Right cardiac atrium (tissue), 5 donors: ENCODE measurements around the gene DBP. TPM values are rescaled to one million over a fixed set of nuclear protein-coding genes. Genes with fewer than 3 reads are reported as not detected.
A peak's percentile ranks its signal among the peaks of the same experiment; 100 is the strongest.

Experiments used
- ATAC-seq, 2 donors: fragments of 200-7000 bp; cut with Tn5 transposase; one replicate each; pipeline versions ENCODE4 v1.8.0 to v1.9.1; 2020; ENCODE audit warnings: moderate library complexity in 2 of 2, mild to moderate bottlenecking in 1 of 2
- DNase-seq, 3 donors: peaks; one replicate each; pipeline ENCODE4 v3.0.0-alpha.2; 2020
- H3K27ac ChIP-seq: one replicate; pipeline ENCODE4 v1.5.1; 2013; ENCODE audit warnings: mild to moderate bottlenecking, low read length, control low read depth, moderate library complexity
- H3K27me3 ChIP-seq: one replicate; pipeline ENCODE4 v1.6.1; 2013; ENCODE audit not compliant: control insufficient read depth, insufficient read depth
- H3K4me1 ChIP-seq: one replicate; pipeline ENCODE4 v1.6.1; 2013; ENCODE audit warnings: low read length; ENCODE audit not compliant: control insufficient read depth, insufficient read depth
- H3K4me3 ChIP-seq: one replicate; pipeline ENCODE4 v1.5.1; 2013; ENCODE audit warnings: low read length, control low read depth
- H3K9me3 ChIP-seq: one replicate; pipeline ENCODE4 v1.6.1; 2013; ENCODE audit warnings: low read length; ENCODE audit not compliant: control insufficient read depth
- WGBS: extraction: QIAGEN DNeasy Blood & Tissue Kit; methylation state at CpG from one replicate; pipeline ENCODE4 v1.1.7; 2013; 5-methylcytosine and 5-hydroxymethylcytosine counted together
- intact Hi-C, 4 donors: fragments of 100-400 bp; cut with DNase I; formaldehyde crosslinking; loops; one replicate each; pipeline versions ENCODE4 v1.11.0 to v1.14.0; 2022 to 2023
- polyA plus RNA-seq: library from polyadenylated mRNA; stranded (reverse); fragments of 200-250 nt; gene quantifications from one replicate; pipeline ENCODE4 v1.2.3, GENCODE V29; 2013
- total RNA-seq, 4 donors: library from RNA; stranded (reverse); fragmentation: NEBNext Ultra II Directional; extraction: Animal tissue kit (Norgen Biotek cat#: 25700); gene quantifications; one replicate each; pipeline ENCODE4 v1.2.1, GENCODE V29; 2021
- donor health status: healthy with polysubstance abuse.
- donor health status: DM: no; HTN: yes; CAD: no.
- donor health status: DM: no; HTN: no; CAD: no.
- donor health status: DM: no; HTN: yes; CAD: no; lungs with severe emphysema.
- donor health status: DM: yes; HTN: yes; CAD: no.

Gene DBP
- total and polyA plus RNA-seq, 5 donors: 2.8 to 16.9 (median 13.0) TPM

GRCh38 chr19:48606463-48607358 lies 30.5 kb downstream of the DBP start, which contains the start of gene SPACA4:
Gene SPACA4, plus strand, starts transcription at chr19:48606742. Its CDS starts 237 bp downstream, at chr19:48606979.
- Histone ChIP-seq H3K4me1 (no peaks in the 10 kb centered on the region), H3K27ac (no peak within 1 kb of the TSS), H3K27me3 (no peaks in the 10 kb centered on the region), H3K4me3 (no peak within 1 kb of the TSS), H3K9me3 (no peaks in the 10 kb centered on the region)
- 86% methylated on average over 39 of the region's 39 CpGs for whole genome bisulfite sequencing
- intact Hi-C loops: no loop called here
- DNase-seq (no peak), ATAC-seq (peak in 1 of 2 donors; percentile 6)

DNA sequence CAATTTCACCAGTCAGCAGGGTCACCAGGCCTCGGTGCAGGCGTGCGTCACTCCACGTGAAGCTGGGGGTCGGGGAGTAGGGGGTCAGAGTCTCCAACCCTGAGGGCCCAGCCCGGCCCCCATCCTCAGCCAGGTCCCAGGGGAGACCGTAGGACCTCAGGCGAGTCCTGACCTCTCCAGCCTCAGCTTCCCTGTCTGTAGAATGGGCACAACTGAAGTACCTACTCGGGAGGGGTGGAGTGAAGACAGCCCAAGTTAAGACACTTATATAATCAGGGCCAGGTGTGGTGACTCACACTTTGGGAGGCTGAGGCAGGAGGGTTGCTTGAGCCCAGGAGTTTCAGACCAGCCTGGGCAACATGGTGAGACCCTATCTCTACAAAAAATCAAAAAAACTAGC lies 33.3 kb downstream of the DBP start:
- Histone ChIP-seq H3K9me3 (no peaks in the 10 kb centered on the region), H3K27ac (no peak overlapping the region), H3K4me3 (no peak overlapping the region), H3K27me3 (no peaks in the 10 kb centered on the region), H3K4me1 (no peaks in the 10 kb centered on the region)
- intact Hi-C loops: no loop called here
- ATAC-seq (no peak), DNase-seq (no peak)
- 89% methylated on average over 9 of the region's 9 CpGs for WGBS

DNA sequence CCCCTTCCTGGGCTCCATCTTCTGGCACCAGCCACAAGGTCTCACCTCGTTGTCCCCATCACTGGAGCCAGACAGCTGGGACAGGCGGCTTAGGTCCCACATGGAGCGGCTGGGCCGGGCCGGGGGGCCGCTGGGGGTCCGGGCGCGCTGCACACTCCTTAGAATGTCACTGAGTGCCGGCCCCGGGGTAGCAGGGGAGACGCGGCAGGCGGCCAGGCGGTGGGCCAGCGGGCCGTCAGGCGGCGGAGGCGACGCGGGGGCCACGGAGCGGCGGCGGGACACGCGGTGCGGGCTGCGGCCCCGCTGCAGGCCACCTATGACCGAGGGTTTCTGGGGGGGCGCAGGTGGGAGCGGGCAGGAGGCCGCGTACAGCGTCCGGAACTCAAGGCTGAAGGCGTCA lies 33.7 kb downstream of the DBP start:
- H3K27me3 ChIP-seq: no peaks in the 10 kb centered on the region
- intact Hi-C loops: no loop called here
- no peak overlapping the region for H3K4me3 ChIP-seq
- H3K27ac ChIP-seq: no peak overlapping the region
- H3K4me1 ChIP-seq: no peaks in the 10 kb centered on the region
- DNase-seq (no peak), ATAC-seq (no peak)
- WGBS: 87% methylated on average over 39 of the region's 39 CpGs
- H3K9me3 ChIP-seq: no peaks in the 10 kb centered on the region

DNA sequence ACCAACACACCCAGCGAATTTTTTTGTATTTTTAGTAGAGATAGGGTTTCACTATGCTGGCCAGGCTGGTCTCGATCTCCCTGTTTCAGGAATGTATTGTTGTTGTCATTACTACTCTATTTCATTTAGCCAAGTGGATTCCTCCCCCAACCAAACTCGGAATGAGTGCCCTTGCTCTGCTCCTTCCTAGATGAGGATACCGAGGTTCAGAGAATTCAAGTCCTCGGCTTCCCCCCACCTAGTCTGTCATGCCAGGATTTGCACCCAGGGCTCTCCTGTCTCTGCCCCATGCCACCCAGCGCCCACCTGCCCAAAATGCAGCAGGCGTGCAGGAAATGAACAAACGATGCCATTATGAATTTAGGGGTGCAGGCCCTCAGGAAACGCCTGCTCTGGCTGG lies 34.2 kb downstream of the DBP start:
- Histone ChIP-seq H3K4me3 (no peak overlapping the region), H3K27me3 (no peaks in the 10 kb centered on the region), H3K9me3 (no peaks in the 10 kb centered on the region), H3K4me1 (no peaks in the 10 kb centered on the region), H3K27ac (no peak overlapping the region)
- DNase-seq (no peak), ATAC-seq (no peak)
- intact Hi-C loops: no loop called here
- WGBS: 82% methylated on average over 9 of the region's 9 CpGs

DNA sequence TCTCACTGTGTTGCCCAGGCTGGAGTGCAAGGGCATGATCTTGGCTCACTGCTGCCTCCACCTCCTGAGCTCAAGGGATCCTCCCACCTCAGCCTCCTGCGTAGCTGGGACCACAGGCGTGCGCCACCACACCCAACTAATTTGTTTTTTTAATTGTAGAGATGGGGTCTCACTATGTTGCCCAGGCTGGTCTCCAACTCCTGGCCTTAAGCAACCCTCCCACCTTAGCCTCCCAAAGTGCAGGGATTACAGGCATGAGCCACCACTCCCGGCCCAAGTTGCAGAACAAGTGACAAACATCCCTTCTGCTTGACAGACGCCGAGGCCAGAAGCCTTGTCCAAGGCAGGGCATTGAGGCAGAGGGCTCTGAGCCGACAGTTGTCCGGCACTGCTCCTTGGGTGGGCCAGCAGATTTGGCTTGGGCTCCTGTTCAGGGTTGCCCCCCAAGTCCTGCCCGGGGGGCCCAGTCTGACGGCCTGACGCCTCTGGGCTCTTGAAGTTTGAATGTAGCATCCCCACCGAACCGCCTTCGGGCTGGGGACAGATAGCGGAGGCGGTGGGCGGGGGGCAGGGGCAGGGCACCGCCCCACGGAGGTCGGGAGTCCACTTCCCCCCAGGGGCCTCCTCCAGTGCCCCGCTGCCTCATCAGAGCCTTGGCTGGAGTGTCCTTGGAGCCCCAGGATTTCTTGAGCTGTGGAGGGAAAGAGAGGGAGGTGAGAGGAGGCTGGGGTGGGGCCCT lies 36.3 kb downstream of the DBP start:
- intact Hi-C loops: no loop called here
- Histone ChIP-seq H3K9me3 (no peaks in the 10 kb centered on the region), H3K4me3 (no peak overlapping the region), H3K4me1 (no peaks in the 10 kb centered on the region), H3K27ac (no peak overlapping the region), H3K27me3 (no peaks in the 10 kb centered on the region)
- WGBS: 81% methylated on average over 21 of the region's 21 CpGs
- peak in 1 of 2 donors; percentile 11 for ATAC-seq
- no peak for DNase-seq

DNA sequence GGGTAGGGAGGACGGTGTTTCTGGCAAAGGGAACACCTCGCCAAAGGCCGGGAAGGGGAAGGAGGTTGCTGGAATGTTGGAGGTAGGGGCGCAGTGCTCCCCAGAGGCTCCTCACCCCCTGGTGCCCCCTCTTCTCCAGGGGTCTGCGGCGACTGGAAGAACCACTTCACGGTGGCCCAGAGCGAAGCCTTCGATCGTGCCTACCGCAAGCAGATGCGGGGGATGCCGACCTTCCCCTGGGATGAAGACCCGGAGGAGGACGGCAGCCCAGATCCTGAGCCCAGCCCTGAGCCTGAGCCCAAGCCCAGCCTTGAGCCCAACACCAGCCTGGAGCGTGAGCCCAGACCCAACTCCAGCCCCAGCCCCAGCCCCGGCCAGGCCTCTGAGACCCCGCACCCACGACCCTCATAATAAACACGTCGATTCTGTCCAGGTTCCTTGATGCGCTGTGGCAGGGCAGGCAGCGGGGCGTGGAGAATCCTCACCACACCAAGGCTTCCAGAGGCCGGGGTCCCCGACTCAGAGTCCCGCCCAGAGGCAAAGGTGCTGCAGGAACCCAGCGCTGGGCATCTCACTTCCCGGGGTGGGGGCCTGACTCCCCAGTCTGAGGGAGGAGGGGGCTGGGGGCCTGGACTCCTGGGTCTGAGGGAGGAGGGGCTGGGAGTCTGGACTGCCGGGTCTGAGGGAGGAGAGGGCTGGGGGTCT lies 38.0 kb downstream of the DBP start:
- DNase-seq: no peak
- Histone ChIP-seq H3K27ac (no peak overlapping the region), H3K4me1 (no peaks in the 10 kb centered on the region), H3K9me3 (no peaks in the 10 kb centered on the region), H3K4me3 (no peak overlapping the region), H3K27me3 (no peaks in the 10 kb centered on the region)
- whole genome bisulfite sequencing: 72% methylated on average over 30 of the region's 30 CpGs
- intact Hi-C loops: no loop called here
- ATAC-seq: no peak

DNA sequence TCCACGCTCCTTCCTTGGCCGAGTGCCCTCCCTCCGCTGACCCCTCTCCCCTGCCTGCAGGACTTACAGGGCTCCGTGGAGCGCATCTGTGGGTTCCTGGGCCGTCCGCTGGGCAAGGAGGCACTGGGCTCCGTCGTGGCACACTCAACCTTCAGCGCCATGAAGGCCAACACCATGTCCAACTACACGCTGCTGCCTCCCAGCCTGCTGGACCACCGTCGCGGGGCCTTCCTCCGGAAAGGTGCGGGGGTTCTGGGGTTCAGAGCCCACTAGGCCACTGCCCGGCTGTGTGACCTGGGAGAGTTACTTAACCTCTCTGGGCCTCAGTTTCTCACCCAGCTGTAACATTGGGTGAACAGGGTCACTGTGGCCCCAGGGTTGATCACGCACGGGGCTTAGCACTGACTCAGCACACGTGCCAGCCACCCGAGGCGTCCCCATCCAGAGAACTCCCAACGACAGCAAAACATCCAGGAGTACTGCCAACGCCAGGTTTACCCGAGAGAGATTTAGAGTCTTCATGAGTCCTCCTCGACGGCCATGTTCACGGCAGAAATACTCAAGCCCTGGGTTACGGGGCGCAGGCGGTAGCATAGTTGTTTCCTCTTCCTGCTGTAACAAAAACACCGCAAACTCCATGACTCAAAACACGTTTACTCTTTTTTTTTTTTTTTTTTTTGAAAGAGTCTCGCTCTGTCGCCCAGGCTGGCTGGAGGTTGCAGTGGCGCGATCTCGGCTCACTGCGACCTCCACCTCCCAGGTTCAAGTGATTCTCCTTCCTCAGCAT lies 40.3 kb downstream of the DBP start:
- no peak for DNase-seq
- H3K4me1 ChIP-seq: no peaks in the 10 kb centered on the region
- intact Hi-C loops: no loop called here
- ATAC-seq: no peak
- no peaks in the 10 kb centered on the region for H3K27me3 ChIP-seq
- WGBS: 81% methylated on average over 39 of the region's 39 CpGs
- H3K27ac ChIP-seq: no peak overlapping the region
- no peak overlapping the region for H3K4me3 ChIP-seq
- H3K9me3 ChIP-seq: no peaks in the 10 kb centered on the region

DNA sequence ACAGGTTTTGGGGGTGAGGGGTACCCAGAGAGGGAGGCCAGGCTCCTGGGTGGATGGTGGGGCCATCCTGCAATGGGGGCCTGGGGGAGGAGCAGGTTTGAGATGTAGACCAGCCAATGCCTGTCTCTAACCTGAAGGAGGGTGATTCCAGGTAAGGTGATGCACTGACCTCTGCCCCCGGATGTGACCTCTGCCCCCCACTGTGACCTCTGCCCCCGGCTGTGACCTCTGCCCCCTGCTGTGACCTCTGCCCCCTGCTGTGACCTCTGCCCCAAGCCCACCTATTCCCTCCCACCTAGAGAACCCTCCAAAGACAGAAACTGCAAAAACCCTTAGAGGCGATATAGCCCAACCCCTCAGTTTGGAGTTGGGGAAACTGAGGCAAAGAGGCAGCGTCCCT lies 40.9 kb downstream of the DBP start:
- ATAC-seq (no peak), DNase-seq (no peak)
- Histone ChIP-seq H3K27me3 (no peaks in the 10 kb centered on the region), H3K9me3 (no peaks in the 10 kb centered on the region), H3K4me1 (no peaks in the 10 kb centered on the region), H3K27ac (no peak overlapping the region), H3K4me3 (no peak overlapping the region)
- 77% methylated on average over 4 of the region's 4 CpGs for WGBS
- intact Hi-C loops: no loop called here

- 68% methylated on average over 6 of the region's 6 CpGs for WGBS
- Histone ChIP-seq H3K27me3 (no peaks in the 10 kb centered on the region), H3K9me3 (no peaks in the 10 kb centered on the region), H3K27ac (no peak overlapping the region), H3K4me1 (no peaks in the 10 kb centered on the region), H3K4me3 (no peak overlapping the region)
- ATAC-seq: no peak
- intact Hi-C loops: no loop called here
- DNase-seq: no peak
Measured at GRCh38 chr19:48595833-48596232, 41.3 kb downstream of the DBP start.

- H3K9me3 ChIP-seq: no peaks in the 10 kb centered on the region
- intact Hi-C loops: no loop called here
- H3K27ac ChIP-seq: no peak overlapping the region
- 86% methylated on average over 9 of the region's 9 CpGs for WGBS
- ATAC-seq (no peak), DNase-seq (no peak)
- no peaks in the 10 kb centered on the region for H3K27me3 ChIP-seq
- no peak overlapping the region for H3K4me3 ChIP-seq
- H3K4me1 ChIP-seq: no peaks in the 10 kb centered on the region
Measured at GRCh38 chr19:48595171-48595570, 42.0 kb downstream of the DBP start.
